Measurements from ENCODE around the gene SUN2. TPM values are rescaled to one million over a fixed set of nuclear protein-coding genes. Genes with fewer than 3 reads are reported as not detected.

SUN2 gene
- total and polyA plus RNA-seq, 10 of the 15 experiments (the other 5 are each of a cell fraction or from before 2014, with no cell fraction given): 0.18 to 107 (median 35.9) TPM

DNA sequence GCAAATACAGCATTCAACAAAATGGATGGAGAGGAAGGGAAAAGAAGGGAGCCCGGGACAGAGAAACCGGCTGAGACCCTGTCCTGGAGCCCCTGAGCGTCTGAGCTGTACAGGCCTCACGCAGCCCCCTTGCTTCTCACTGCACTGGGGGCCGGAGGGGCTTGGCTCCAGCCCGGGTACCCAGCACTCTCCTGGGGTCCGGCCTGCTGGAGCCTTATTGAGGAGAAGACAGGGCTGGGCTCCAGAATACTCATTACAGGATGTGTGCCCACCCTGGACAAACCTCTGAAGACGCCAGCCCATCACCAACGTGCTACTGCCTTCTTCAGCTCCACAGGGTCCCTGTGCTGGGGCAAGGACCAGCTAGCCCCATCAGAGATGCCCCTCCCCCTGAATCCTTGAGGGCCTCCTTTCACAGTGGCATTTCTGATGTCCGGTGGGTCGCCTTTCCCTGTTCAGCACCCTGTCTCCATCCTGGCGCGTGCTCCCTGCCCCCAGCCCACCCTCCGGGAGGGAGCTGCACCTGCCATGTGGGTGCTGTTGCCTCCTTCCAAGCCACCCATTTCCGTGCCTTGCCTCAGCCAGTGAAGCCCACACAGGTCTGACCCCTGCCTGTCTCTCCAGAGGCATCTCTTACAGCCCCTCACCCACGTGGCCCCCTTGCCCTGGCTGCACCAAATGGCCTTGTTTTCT is 14.6 kb upstream of the SUN2 start:
- BruUV-seq (replicated peaks): no TSS peak
- H4K20me1 ChIP-seq (ENCODE audit: control insufficient read depth, insufficient read depth): no peaks in the 10 kb centered on the region
- TF ChIP-seq BMI1 (IDR thresholded peaks at IDR 0.05; ENCODE audit: borderline replicate concordance) (no peak), RELB (IDR thresholded peaks at IDR 0.05; ENCODE audit: low read depth) (no peak), EED (IDR thresholded peaks at IDR 0.05; ENCODE audit: low read depth) (no peak), CUX1 (IDR thresholded peaks at IDR 0.05; ENCODE audit: insufficient replicate concordance, low read depth, low read length) (no peak), IRF4 (IDR thresholded peaks at IDR 0.05; ENCODE audit: low read depth, low read length) (no peak), JUNB (IDR thresholded peaks at IDR 0.05) (no peak), STAT1 (conservative IDR thresholded peaks at IDR 0.05) (no peak)
- 58% methylated on average over 15 of the region's 16 CpGs for WGBS (ENCODE audit: insufficient coverage, insufficient replicate concordance, low lambda C conversion rate, missing lambda C conversion rate)
- in situ Hi-C loops (cut with MboI) (no loop called here), intact Hi-C loops (cut with micrococcal nuclease; ENCODE audit: unreplicated experiment) (no loop called here)
- DNase-seq (ENCODE audit: low read depth, low spot score) (no peak), FAIRE-seq (no peak), ATAC-seq (no peak)
- H2AFZ ChIP-seq (ENCODE audit: control insufficient read depth, low read depth, low read length): no peak overlapping the region
- CTCF ChIA-PET: interaction anchor here (2.6 to 4.8 kb wide), 3 partner anchors 23 to 233 kb away, joined by 16 to 33 read pairs (median 17); no protein-coding TSS in a partner anchor
- no peaks in the 10 kb centered on the region for H3K36me3 ChIP-seq (ENCODE audit: control insufficient read depth in 2 of 2, insufficient read depth in 2 of 2, low read length in 1 of 2)
- H3K9me3 ChIP-seq (replicated peaks; ENCODE audit: control insufficient read depth, insufficient read depth, low read length): no peaks in the 10 kb centered on the region
- H3K27ac ChIP-seq (ENCODE audit: control insufficient read depth, insufficient read depth): no peak overlapping the region
- H3K4me3 ChIP-seq: no peak overlapping the region
- RAD21 ChIA-PET (ENCODE audit: unreplicated experiment): interaction anchor here (1.5 to 2.5 kb wide), 3 partner anchors 36 to 233 kb away, joined by 3 to 23 read pairs (median 19); no protein-coding TSS in a partner anchor
- H3K27me3 ChIP-seq (replicated peaks in 1 of 2; ENCODE audit: control insufficient read depth in 2 of 2, insufficient read depth in 2 of 2, low read length in 1 of 2): no peaks in the 10 kb centered on the region; a peak in 1 of 4 replicates
- no peaks in the 10 kb centered on the region for H3K79me2 ChIP-seq (ENCODE audit: control insufficient read depth, insufficient read depth, low read length)
- SMC1A ChIA-PET (ENCODE audit: uncharacterized antibody, unreplicated experiment): interaction anchor here (2.2 kb wide), 1 partner anchor 233 kb away, joined by 8 read pairs; no protein-coding TSS in a partner anchor
- H3K4me1 ChIP-seq (ENCODE audit: control insufficient read depth, insufficient read depth, low read length): no peaks in the 10 kb centered on the region
- POLR2A ChIA-PET: interaction anchor here (1.0 kb wide), 1 partner anchor 356 kb away, joined by 3 read pairs; no protein-coding TSS in a partner anchor
- H3K4me2 ChIP-seq (ENCODE audit: control insufficient read depth, insufficient read depth): no peak overlapping the region
- H3K9ac ChIP-seq (ENCODE audit: control insufficient read depth, insufficient read depth, low read length): no peak overlapping the region

Data from GM12878 (cell line).